ENCODE measurements around the gene CD163L1. TPM values are rescaled to one million over a fixed set of nuclear protein-coding genes. Genes with fewer than 3 reads are reported as not detected.
A peak's percentile ranks its signal among the peaks of the same experiment; 100 is the strongest.

The CD163L1 gene
- total and polyA plus RNA-seq, 3 experiments from 2014 or later: 0.24 to 0.71 TPM; not detected in 1

GRCh38 chr12:7399089-7399488, 44.9 kb downstream of the CD163L1 start:
- H3K4me1 ChIP-seq (ENCODE audit: insufficient read depth, low read length): no peaks in the 10 kb centered on the region
- POLR2A ChIA-PET: no interaction called here
- H3K27me3 Mint-ChIP-seq: peaks cover 10 to 12% of the 10 kb centered on the region in 2 donors

GRCh38 chr12:7396418-7396817, 47.5 kb downstream of the CD163L1 start:
- CTCF ChIA-PET: no interaction called here

More at GRCh38 chr12:7399089-7399488, 44.9 kb downstream of the CD163L1 start:
- Mint-ChIP-seq H3K27ac (no peak overlapping the region), H3K4me1 (no peaks in the 10 kb centered on the region), H3K4me3 (no peak overlapping the region), H3K9me3 (peaks cover 0 to 2% (median 0%) of the 10 kb centered on the region in 5 donors), H3K36me3 (no peaks in the 10 kb centered on the region)
- no peak overlapping the region for H3K4me3 ChIP-seq (ENCODE audit: low read length)
- H3K9me3 ChIP-seq (ENCODE audit: low read length): no peaks in the 10 kb centered on the region
- DNase-seq: no peak
- H3K27ac ChIP-seq (ENCODE audit: low read depth, low read length): no peak overlapping the region
- CTCF ChIA-PET: no interaction called here
- no peaks in the 10 kb centered on the region for H3K27me3 ChIP-seq (ENCODE audit: insufficient read depth, low read length, poor library complexity, severe bottlenecking)
- H3K36me3 ChIP-seq (ENCODE audit: insufficient read depth, low read length): no peaks in the 10 kb centered on the region

GRCh38 chr12:7395950-7396349, 48.0 kb downstream of the CD163L1 start:
- POLR2A ChIA-PET: no interaction called here

More at GRCh38 chr12:7396418-7396817, 47.5 kb downstream of the CD163L1 start:
- Mint-ChIP-seq H3K27me3 (peaks cover 7 to 8% of the 10 kb centered on the region in 2 donors), H3K4me1 (no peaks in the 10 kb centered on the region), H3K27ac (no peak overlapping the region), H3K4me3 (no peak overlapping the region), H3K9me3 (peaks cover 0 to 10% (median 3%) of the 10 kb centered on the region in 5 donors), H3K36me3 (no peaks in the 10 kb centered on the region)
- Histone ChIP-seq H3K4me3 (ENCODE audit: low read length) (no peak overlapping the region), H3K9me3 (ENCODE audit: low read length) (no peaks in the 10 kb centered on the region), H3K27me3 (ENCODE audit: insufficient read depth, low read length, poor library complexity, severe bottlenecking) (no peaks in the 10 kb centered on the region), H3K36me3 (ENCODE audit: insufficient read depth, low read length) (no peaks in the 10 kb centered on the region), H3K4me1 (ENCODE audit: insufficient read depth, low read length) (no peaks in the 10 kb centered on the region), H3K27ac (ENCODE audit: low read depth, low read length) (no peak overlapping the region)
- DNase-seq: no peak
- POLR2A ChIA-PET: no interaction called here

GRCh38 chr12:7387289-7387688, 56.7 kb downstream of the CD163L1 start:
- CTCF ChIA-PET: no interaction called here
- POLR2A ChIA-PET: no interaction called here
- Histone ChIP-seq H3K36me3 (ENCODE audit: insufficient read depth, low read length) (no peaks in the 10 kb centered on the region), H3K4me1 (ENCODE audit: insufficient read depth, low read length) (no peaks in the 10 kb centered on the region), H3K27me3 (ENCODE audit: insufficient read depth, low read length, poor library complexity, severe bottlenecking) (no peaks in the 10 kb centered on the region), H3K9me3 (ENCODE audit: low read length) (no peaks in the 10 kb centered on the region), H3K27ac (ENCODE audit: low read depth, low read length) (no peak overlapping the region), H3K4me3 (ENCODE audit: low read length) (no peak overlapping the region)
- peaks cover 12 to 18% of the 10 kb centered on the region in 2 donors for H3K27me3 Mint-ChIP-seq
- peak overlapping the region in 1 of 8 donors; percentile 39 for H3K27ac Mint-ChIP-seq
- no peak overlapping the region for H3K4me3 Mint-ChIP-seq
- H3K4me1 Mint-ChIP-seq: no peaks in the 10 kb centered on the region
- DNase-seq: no peak
- H3K36me3 Mint-ChIP-seq: peaks cover 0 to 10% (median 0%) of the 10 kb centered on the region in 3 donors
- H3K9me3 Mint-ChIP-seq: peaks cover 0 to 11% (median 9%) of the 10 kb centered on the region in 5 donors

More at GRCh38 chr12:7395950-7396349, 48.0 kb downstream of the CD163L1 start:
- no peak overlapping the region for H3K4me3 Mint-ChIP-seq
- Histone ChIP-seq H3K27me3 (ENCODE audit: insufficient read depth, low read length, poor library complexity, severe bottlenecking) (no peaks in the 10 kb centered on the region), H3K4me3 (ENCODE audit: low read length) (no peak overlapping the region), H3K4me1 (ENCODE audit: insufficient read depth, low read length) (no peaks in the 10 kb centered on the region), H3K36me3 (ENCODE audit: insufficient read depth, low read length) (no peaks in the 10 kb centered on the region), H3K9me3 (ENCODE audit: low read length) (no peaks in the 10 kb centered on the region), H3K27ac (ENCODE audit: low read depth, low read length) (no peak overlapping the region)
- H3K27me3 Mint-ChIP-seq: peaks cover 5 to 8% of the 10 kb centered on the region in 2 donors
- H3K4me1 Mint-ChIP-seq: no peaks in the 10 kb centered on the region
- CTCF ChIA-PET: no interaction called here
- H3K36me3 Mint-ChIP-seq: no peaks in the 10 kb centered on the region
- no peak for DNase-seq
- H3K9me3 Mint-ChIP-seq: peaks cover 0 to 10% (median 3%) of the 10 kb centered on the region in 5 donors
- H3K27ac Mint-ChIP-seq: no peak overlapping the region

GRCh38 chr12:7383157-7383556, 60.8 kb downstream of the CD163L1 start:
- Histone ChIP-seq H3K9me3 (ENCODE audit: low read length) (no peaks in the 10 kb centered on the region), H3K27me3 (ENCODE audit: insufficient read depth, low read length, poor library complexity, severe bottlenecking) (peaks cover 4% of the 10 kb centered on the region), H3K36me3 (ENCODE audit: insufficient read depth, low read length) (no peaks in the 10 kb centered on the region), H3K4me1 (ENCODE audit: insufficient read depth, low read length) (no peaks in the 10 kb centered on the region), H3K27ac (ENCODE audit: low read depth, low read length) (no peak overlapping the region), H3K4me3 (ENCODE audit: low read length) (no peak overlapping the region)
- Mint-ChIP-seq H3K9me3 (peaks cover 0 to 12% (median 9%) of the 10 kb centered on the region in 5 donors), H3K4me1 (no peaks in the 10 kb centered on the region), H3K36me3 (peaks cover 0 to 10% (median 0%) of the 10 kb centered on the region in 3 donors), H3K27me3 (peaks cover 12 to 24% of the 10 kb centered on the region in 2 donors), H3K4me3 (no peak overlapping the region), H3K27ac (no peak overlapping the region)
- DNase-seq: no peak
- ChIA-PET POLR2A (no interaction called here), CTCF (no interaction called here)

GRCh38 chr12:7376196-7376595, 67.8 kb downstream of the CD163L1 start:
- H3K4me3 ChIP-seq (ENCODE audit: low read length): no peak overlapping the region
- H3K4me3 Mint-ChIP-seq: no peak overlapping the region
- no peaks in the 10 kb centered on the region for H3K36me3 ChIP-seq (ENCODE audit: insufficient read depth, low read length)
- no peaks in the 10 kb centered on the region for H3K9me3 Mint-ChIP-seq
- H3K36me3 Mint-ChIP-seq: no peaks in the 10 kb centered on the region
- ChIA-PET CTCF (no interaction called here), POLR2A (no interaction called here)
- no peak for DNase-seq
- no peaks in the 10 kb centered on the region for H3K4me1 Mint-ChIP-seq
- no peaks in the 10 kb centered on the region for H3K4me1 ChIP-seq (ENCODE audit: insufficient read depth, low read length)
- no peaks in the 10 kb centered on the region for H3K9me3 ChIP-seq (ENCODE audit: low read length)
- no peak overlapping the region for H3K27ac ChIP-seq (ENCODE audit: low read depth, low read length)
- no peak overlapping the region for H3K27ac Mint-ChIP-seq
- peaks cover 0 to 15% of the 10 kb centered on the region in 2 donors for H3K27me3 Mint-ChIP-seq
- H3K27me3 ChIP-seq (ENCODE audit: insufficient read depth, low read length, poor library complexity, severe bottlenecking): peaks cover 4% of the 10 kb centered on the region

- CTCF ChIA-PET: no interaction called here
- Mint-ChIP-seq H3K27me3 (peaks cover 2 to 10% of the 10 kb centered on the region in 2 donors), H3K4me1 (no peaks in the 10 kb centered on the region)
Measured at GRCh38 chr12:7375145-7375543, 68.8 kb downstream of the CD163L1 start.

GRCh38 chr12:7374423-7375144, 69.4 kb downstream of the CD163L1 start:
- Mint-ChIP-seq H3K27me3 (peaks cover 5 to 8% of the 10 kb centered on the region in 2 donors), H3K9me3 (peaks cover 0 to 4% (median 2%) of the 10 kb centered on the region in 5 donors), H3K4me3 (no peak overlapping the region), H3K4me1 (no peaks in the 10 kb centered on the region), H3K36me3 (peaks cover 0 to 4% (median 0%) of the 10 kb centered on the region in 3 donors), H3K27ac (no peak overlapping the region)
- H3K9me3 ChIP-seq (ENCODE audit: low read length): no peaks in the 10 kb centered on the region
- H3K27ac ChIP-seq (ENCODE audit: low read depth, low read length): no peak overlapping the region
- H3K27me3 ChIP-seq (ENCODE audit: insufficient read depth, low read length, poor library complexity, severe bottlenecking): no peaks in the 10 kb centered on the region
- DNase-seq: peak in 1 of 5 donors; percentile 33
- no peak overlapping the region for H3K4me3 ChIP-seq (ENCODE audit: low read length)
- POLR2A ChIA-PET: no interaction called here
- H3K36me3 ChIP-seq (ENCODE audit: insufficient read depth, low read length): no peaks in the 10 kb centered on the region
- CTCF ChIA-PET: no interaction called here
- no peaks in the 10 kb centered on the region for H3K4me1 ChIP-seq (ENCODE audit: insufficient read depth, low read length)

More at GRCh38 chr12:7375145-7375543, 68.8 kb downstream of the CD163L1 start:
- Mint-ChIP-seq H3K4me3 (no peak overlapping the region), H3K27ac (peak overlapping the region in 1 of 8 donors; percentile 20), H3K36me3 (peaks cover 0 to 4% (median 0%) of the 10 kb centered on the region in 3 donors), H3K9me3 (peaks cover 0 to 4% (median 2%) of the 10 kb centered on the region in 5 donors)
- Histone ChIP-seq H3K4me3 (ENCODE audit: low read length) (no peak overlapping the region), H3K9me3 (ENCODE audit: low read length) (no peaks in the 10 kb centered on the region), H3K36me3 (ENCODE audit: insufficient read depth, low read length) (no peaks in the 10 kb centered on the region), H3K27me3 (ENCODE audit: insufficient read depth, low read length, poor library complexity, severe bottlenecking) (peaks cover 4% of the 10 kb centered on the region), H3K27ac (ENCODE audit: low read depth, low read length) (no peak overlapping the region), H3K4me1 (ENCODE audit: insufficient read depth, low read length) (no peaks in the 10 kb centered on the region)
- DNase-seq: no peak
- POLR2A ChIA-PET: no interaction called here
